Measurements from ENCODE around the gene KRTAP4-2.
"Not testable (repeated sequence)": the region's sequence is repeated elsewhere in the genome, so short reads cannot be mapped to it uniquely, and the experiment has no call there.

The KRTAP4-2 gene

DNA sequence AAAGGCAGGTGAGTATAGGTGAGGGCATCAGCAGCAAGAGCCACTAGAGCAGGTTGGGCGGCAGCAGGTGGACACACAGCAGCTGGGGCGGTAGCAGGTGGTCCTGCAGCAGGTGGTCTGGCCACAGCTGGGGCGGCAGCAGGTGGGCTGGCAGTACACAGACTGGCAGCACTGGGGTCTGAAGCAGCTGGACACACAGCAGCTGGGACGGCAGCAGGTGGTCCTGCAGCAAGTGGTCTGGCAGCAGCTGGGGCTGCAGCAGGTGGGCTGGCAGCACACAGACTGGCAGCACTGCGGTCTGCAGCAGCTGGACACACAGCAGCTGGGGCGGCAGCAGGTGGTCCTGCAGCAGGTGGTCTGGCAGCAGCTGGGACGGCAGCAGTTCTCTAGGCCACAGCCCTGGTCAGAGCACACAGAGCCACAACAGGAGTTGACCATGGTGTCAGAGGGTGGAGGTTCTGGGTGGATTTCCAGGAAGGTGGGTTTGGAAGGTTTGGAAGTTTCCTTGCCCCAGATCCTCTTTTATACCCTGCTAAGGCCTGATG is at the start of gene KRTAP4-2:
Gene KRTAP4-2 (minus strand): TSS at position 495 of the 545 bp plus-strand sequence. CDS start 57 bp downstream, at position 438.
- DNase-seq: no peak

DNA sequence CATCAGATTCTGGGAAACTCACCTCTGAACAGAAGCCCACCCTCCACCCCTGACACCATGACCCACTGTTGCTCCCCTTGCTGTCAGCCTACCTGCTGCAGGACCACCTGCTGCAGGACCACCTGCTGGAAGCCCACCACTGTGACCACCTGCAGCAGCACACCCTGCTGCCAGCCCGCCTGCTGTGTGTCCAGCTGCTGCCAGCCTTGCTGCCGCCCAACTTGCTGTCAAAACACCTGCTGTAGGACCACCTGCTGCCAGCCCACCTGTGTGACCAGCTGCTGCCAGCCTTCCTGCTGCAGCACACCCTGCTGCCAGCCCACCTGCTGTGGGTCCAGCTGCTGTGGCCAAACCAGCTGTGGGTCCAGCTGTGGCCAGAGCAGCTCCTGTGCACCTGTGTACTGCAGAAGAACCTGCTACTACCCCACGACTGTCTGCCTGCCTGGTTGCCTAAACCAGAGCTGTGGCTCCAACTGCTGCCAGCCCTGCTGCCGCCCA is 48.6 kb upstream of the KRTAP4-2 start, which contains the start of gene KRTAP9-2:
Gene KRTAP9-2 (plus strand): TSS at position 51 of the 498 bp plus-strand sequence. CDS start 7 bp downstream, at position 58.
- DNase-seq: not testable (repeated sequence)

DNA sequence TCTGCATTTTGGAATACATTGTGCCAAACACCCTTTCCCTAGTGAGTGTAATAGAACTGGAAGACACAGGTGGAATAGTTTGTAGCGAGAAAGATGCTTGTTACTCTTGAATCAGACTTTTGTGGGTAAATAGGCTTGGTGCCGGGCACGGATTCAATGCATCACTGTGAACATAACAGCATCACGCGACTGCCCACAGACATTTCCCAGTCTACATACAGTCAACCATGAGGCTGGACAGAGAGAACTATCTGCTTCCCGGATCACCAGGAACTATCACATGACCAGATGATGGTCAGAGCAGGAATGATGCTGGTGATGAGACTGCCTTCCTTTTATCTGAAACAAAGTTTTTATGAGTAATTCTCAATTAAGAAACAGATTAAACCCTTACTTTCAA is 48.0 kb upstream of the KRTAP4-2 start:
- no peak for DNase-seq

DNA sequence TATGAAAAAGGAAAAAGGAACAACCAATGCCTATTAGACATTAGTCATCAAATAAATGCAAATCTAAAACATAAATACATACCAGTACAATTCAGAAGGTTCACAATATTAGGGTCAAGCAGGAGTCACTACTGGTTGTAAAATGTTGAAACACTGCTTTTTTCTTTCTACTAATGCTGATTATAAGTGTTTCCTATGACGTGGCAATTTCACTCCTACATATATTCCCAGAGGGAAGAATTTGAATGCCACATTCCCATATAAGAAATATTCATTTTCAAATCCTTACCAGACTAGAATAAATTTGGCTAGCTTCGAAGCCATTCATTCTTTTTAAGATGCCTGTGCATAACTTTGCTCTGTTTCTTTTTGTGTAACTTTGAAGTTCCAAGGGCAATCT is 45.8 kb upstream of the KRTAP4-2 start:
- no peak for DNase-seq

DNA sequence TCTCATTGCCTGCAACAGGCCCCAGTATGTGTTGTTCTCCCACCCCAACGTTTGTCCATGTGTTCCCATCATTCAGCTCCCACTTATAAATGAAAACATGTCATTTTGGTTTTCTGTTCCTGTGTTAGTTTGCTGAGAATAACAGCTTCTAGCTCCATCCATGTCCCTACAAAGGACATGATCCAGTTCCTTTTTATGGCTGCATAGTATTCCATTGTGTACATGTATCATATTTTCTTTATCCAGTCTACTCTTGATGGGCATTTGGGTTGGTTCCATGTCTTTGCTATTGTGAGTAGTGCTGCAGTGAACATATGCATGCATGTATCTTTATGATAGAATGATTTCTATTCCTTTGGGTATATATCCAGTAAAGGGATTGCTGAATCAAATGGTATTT is 37.7 kb upstream of the KRTAP4-2 start:
- DNase-seq: no peak

DNA sequence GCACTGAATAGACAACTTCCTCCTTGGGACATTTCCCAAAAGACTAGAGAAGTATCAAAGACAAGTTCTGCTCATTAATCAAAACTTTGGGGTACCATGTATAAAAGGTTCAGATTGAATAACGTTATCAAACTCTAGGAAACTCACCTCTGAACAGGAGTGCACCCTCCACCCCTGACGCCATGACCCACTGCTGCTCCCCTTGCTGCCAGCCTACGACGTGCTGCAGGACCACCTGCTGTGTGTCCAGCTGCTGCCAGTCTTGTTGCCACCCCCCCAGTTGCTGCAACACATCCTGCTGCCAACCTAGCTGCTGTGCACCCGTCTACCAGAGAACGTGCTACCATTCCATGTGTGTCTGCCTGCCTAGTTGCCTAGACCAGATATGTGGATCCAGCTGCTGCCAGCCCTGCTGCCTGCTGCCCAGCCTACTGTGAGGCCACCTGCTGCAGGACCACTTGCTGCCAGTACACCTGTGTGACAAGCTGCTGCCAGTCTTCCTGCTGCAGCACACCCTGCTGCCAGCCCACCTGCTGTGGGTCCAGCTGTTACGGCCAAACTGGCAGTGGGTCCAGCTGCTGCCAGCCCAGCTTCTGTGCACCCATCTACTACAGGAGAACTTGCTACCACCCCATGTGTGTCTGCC is 34.6 kb upstream of the KRTAP4-2 start:
- DNase-seq: no peak

DNA sequence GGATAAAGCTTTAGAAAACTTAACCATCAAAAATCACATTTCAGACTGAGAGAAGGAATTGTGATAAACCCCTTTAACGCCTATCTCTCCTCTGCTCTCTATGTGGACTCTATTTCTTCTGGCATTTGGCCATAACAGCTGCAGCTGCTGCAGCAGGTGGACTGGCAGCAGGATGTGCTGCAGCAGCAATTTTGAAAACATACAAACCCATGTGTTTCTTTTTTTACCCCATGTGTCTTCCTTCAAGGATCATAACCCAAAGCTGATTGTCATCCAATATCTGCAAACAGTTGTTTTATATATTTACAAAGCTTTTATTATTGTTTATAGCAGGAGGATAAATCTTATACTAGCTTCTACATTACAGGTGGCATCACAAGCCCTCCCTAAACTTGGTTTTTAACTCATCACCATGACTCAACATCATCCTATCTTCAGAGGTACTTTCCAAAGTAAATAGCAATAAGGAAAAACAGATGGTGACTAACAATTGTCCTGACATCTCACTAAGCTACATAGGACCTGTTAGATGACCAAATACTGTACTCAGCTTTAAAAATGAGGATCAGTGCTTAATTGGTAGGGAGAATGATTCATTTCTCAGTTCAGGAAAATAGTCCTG is 33.9 kb upstream of the KRTAP4-2 start:
- DNase-seq: no peak

DNA sequence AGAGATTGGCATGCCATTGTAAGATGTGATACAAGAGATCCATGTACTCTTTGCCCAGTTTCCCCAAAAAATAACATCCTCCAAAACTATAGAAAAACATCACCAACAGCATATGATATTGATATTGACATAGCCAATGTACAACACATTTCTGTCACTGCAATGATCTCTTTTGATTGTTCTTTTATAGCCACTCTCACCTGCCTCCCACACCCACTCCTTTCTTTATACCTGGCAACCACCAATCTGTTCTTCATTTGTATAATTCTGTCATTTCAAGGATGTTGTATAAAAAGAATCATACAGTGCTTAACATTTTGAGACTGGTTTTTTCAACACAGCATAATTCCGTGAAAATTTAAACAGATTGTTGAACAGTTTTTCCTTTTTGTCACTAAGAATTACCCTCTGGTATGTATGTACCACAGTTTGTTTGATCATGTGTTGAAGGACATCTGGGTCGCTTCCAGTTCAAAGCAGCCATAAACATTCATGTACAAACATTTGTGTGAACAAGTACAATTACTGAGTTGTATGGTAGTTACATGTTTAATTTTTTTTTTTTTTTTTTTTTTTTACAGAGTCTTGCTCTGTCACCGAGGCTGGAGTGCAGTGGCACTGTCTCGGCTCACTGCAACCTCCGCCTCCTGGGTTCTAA is 21.5 kb upstream of the KRTAP4-2 start:
- DNase-seq: no peak

DNA sequence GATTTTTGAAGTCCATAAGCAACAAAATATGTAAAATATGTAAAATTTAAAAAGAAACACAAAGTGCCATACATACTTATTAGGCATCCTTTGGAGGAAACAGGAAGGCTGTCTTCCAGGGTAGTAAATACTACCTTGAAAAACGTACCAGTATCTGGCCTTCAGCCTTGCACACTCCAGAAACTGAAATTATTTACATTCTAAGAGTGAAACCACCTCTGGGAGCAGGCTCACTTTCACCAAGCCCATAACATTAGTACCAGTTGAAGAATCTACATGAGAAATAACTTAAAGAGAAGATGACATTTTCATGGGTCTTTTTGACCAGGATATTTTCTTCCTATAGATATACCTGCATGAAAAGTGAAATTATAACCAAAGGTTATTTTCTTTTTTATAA is 18.0 kb upstream of the KRTAP4-2 start:
- DNase-seq: no peak

DNA sequence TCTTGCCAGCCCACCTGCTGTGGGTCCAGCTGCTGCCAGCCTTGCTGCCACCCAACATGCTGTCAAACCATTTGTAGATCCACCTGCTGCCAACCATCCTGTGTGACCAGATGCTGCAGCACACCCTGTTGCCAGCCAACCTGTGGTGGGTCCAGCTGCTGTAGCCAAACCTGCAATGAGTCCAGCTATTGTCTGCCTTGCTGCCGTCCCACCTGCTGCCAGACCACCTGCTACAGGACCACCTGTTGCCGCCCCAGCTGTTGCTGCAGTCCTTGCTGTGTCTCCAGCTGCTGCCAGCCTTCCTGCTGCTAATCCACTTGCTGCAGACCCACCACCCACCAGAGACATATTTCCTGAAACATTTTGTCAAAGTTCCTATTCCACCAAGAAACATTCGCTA is 12.3 kb upstream of the KRTAP4-2 start:
- no peak for DNase-seq

DNA sequence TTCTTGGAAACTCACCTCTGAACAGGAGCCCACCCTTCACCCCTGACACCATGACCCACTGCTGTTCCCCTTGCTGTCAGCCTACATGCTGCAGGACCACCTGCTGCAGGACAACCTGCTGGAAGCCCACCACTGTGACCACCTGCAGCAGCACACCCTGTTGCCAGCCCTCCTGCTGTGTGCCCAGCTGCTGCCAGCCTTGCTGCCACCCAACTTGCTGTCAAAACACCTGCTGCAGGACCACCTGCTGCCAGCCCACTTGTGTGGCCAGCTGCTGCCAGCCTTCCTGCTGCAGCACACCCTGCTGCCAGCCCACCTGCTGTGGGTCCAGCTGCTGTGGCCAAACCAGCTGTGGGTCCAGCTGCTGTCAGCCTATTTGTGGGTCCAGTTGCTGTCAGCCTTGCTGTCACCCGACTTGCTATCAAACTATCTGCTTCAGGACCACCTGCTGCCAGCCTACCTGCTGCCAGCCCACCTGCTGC is 11.9 kb upstream of the KRTAP4-2 start, which contains the start of gene KRTAP9-1:
Gene KRTAP9-1 (plus strand): TSS at position 51 of the 482 bp plus-strand sequence. CDS start 0 bp downstream, at position 51.
- not testable (repeated sequence) for DNase-seq

DNA sequence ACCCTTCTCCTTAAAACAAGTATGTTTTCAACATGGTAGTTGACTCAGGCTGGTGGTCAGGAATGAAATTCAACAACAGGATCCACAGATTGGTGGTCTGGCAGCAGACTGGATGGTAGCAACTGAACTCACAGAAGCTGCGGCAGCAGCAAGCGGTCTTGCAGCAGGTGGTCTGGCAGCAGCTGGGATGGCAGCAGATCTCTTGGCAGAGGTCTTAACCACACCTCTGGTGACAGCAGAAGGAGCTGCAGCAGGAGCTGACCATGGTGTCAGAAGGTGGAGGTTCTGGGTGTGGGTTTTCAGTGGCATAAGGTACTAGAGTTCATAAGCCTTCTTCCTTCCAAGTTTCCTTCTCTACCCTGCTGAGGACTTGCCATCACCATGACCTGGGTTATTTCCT is 8.9 kb upstream of the KRTAP4-2 start:
- DNase-seq: no peak

DNA sequence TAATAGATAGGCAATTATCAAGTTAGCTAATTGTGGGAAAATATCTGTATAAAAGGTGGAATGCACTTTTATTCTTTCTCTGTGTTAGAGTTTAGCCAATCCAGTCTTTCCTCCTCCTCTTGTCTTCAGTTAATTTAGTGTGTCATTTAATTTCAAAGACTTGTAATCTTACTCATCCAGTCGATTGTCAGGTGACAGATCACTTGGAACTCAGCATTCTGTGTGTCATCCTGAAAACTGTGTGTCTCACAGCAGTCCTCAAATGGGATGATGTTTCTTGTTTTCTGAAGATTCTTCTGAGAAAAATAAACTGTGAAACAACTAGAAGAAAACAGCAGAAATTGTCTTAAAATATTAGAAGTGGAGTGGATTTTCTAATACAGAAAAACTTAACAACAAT is 7.0 kb upstream of the KRTAP4-2 start:
- no peak for DNase-seq

DNA sequence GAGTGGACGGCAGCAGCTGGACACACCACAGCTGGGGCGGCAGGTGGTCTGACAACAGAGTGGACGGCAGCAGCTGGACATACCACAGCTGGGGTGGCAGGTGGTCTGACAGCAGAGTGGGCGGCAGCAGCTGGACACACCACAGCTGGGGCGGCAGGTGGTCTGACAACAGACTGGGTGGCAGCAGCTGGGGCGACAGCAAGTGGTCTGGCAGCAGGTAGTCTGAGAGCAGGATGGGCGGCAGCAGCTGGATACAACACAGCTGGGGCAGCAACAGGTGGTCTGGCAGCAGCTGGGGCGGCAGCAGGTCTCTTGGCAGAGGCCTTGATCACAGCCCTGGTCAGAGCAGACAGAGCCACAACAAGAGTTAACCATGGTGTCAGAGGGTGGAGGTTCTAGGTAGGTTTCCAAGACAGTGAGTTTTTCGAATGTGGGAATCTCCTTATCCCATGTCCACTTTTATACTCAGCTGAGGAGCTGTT is 6.5 kb upstream of the KRTAP4-2 start, which contains the start of gene KRTAP4-1:
Gene KRTAP4-1 (minus strand): TSS at position 432 of the 482 bp plus-strand sequence. CDS start 57 bp downstream, at position 375.
- DNase-seq: no peak

DNA sequence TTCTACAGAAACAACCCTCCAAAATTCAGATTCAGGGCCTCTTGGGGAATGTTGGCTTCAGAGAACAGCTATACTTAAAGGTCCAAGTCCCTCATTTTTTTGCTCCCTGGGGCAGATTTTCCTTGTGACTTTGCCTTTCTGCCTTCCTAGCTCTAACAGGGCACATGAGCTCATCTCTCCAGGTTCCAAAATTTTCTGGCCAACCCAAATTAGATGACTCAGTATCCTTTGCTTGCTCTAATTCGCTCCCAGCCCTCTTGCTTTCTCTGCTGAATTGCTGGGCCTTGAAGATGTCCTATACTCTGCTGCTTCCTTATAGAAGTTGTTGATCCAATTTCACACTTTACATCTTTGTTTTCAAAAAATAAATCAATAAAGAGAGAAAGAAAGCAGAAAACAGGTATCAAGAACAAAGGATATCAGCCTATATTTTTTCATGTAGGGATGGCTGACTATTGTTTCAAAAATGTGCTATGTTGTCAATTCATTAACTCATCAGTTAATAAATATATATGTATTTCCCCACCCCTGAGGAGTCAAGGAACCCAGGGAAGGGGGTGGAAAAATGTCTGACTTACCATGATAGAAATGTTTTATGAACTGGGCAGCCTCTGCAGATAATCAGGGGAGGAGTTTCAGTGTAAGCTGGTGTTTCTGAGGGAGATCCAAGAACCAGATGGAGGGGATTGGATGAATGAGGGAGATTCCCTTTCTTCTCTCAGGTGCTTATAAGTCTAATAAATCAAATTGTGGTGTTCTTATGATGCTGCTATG is 1.0 kb upstream of the KRTAP4-2 start:
- DNase-seq: no peak

DNA sequence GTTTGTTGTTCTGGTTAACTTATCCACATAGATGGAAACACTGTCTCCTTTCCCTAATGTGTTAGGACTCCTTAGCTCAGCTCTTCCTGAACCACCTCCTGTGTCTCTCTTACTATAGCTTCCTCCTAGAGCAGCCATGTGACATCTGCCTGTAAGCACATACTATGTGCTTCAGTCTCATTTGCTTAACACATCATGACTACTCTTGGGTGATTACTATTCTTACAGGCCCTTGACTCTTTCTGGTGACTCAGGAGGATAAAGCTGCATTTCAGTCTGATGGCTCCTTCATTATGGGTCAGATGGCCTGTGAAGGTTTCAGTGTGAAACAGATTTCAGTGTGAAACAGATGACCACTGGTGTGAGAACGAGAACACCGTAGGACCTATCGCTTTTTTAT is 320 bp upstream of the KRTAP4-2 start:
- no peak for DNase-seq

DNA sequence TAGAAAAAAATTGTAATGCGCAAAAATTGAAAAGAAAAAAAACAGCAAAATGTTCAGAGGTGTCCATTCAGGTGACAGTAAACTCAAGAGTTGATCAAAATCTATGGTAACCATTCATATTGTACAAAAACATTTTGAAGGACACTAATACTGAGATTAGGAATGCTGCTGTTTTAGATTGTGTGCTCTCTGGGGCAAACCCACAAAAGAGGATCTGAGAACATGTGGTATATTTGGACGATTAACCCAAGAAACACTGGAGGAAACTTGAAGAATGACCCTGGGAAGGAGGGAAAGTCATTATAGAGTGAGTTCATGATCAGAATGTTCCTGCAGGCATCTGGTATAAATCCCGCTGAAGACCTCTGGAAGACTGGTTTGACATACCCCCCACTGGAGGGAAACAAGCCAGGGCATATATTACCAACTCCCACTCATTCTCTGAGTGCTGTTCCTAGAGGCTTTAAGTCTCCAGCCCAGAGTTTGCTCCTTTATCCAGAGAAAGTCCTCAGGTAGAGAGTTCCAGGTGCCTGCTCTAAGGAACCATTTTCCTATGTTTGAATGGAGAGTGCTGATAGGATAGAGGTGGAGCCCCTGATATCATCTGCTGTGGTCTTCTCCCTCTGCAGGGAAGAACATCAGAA is 1.2 kb downstream of the KRTAP4-2 start:
- no peak for DNase-seq

DNA sequence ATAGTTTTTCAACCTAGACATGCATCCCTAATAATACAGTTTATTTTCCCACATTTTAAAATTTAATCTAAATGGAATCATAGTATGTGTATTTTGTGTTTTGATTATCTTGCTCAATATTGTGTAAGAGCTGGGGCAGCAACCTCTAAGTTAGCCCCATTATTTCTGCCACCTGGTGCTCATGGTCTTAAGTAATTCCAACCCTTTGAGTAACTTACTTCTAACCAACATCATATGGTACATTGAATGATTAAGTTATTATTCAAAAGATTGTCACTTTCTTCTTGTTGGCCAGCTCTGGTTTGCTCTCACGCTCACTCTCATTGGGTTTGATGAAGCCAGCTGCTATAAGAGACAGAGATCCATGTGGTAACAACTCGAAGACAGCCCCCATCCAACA is 6.1 kb downstream of the KRTAP4-2 start:
- DNase-seq: no peak

DNA sequence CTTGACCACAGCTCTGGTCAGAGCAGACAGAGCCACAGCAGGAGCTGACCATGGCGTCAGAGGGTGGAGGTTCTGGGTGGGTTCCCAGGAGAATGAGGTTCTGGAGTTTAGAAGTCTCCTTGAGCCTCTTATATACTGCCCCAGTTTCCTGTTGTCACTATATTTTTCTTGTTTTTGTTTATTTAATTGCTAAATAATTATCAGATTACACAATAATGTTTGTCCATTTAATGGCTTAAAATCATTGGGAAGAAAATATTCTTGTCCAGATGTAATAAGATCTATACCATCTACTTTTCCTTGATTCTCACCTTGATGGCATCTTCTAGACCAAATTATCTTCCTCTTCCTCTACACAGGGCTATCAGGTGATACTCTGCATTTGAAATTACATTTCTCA is 9.9 kb downstream of the KRTAP4-2 start, which contains the start of gene KRTAP4-3:
Gene KRTAP4-3 (minus strand): TSS at position 101 of the 400 bp plus-strand sequence. CDS start 49 bp downstream, at position 52.
- DNase-seq: no peak

DNA sequence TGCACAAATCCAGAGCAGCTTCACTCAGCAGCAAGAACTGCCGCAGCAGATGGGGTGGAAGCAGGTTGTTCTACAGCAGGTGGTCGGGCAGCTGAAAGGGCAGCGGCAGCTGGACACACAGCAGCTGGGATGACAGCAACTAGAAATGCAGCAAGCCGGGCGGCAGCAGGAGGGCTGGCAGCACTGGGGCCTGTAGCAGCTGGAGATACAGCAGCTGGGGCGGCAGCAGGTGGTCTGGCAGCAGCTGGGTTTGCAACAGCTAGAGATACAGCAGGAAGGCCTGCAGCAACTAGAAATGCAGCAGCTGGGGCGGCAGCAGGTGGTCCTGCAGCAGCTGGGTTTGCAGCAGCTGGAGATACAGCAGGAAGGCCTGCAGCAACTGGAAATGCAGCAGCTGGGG is 10.5 kb downstream of the KRTAP4-2 start:
- no peak for DNase-seq

DNA sequence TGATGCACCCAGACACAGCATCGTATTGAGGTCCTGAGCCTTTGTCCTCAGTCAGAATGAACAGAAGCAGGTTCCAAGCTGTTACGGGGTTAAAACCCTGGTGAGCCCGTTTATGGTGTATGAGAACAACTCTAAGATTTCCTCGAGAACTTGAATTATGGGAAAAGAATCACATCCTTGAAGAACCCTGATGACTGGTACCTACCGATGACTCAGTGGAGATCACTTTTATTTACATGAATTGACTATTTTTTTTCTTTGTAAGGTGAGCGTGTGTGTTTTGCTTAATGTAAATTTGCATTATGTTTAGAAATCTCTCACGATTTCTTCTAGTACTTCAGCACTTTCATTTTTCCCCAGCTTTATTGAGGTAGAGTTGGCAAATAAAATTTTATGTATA is 14.2 kb downstream of the KRTAP4-2 start:
- DNase-seq: no peak

DNA sequence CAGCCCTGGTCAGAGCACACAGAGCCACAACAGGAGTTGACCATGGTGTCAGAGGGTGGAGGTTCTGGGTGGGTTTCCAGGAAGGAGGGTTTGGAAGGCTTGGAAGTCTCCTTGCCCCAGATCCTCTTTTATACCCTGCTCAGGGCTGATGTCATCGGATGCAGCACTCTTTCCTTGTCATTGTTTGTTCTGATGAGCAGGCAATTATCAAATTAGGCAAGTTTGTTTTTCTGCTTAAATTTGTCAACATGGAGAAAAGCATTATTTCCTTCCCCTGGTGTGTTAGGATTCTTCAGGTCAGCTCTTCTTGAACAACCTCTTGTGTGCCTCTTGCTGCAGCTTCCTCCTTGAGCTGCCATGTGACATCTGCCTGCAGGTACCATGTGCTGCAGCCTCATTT is 17.4 kb downstream of the KRTAP4-2 start, which contains the start of gene KRTAP4-4:
Gene KRTAP4-4 (minus strand): TSS at position 101 of the 400 bp plus-strand sequence. CDS start 57 bp downstream, at position 44.
- DNase-seq: no peak

All from SW 1271 (cell line).